Vagina (tissue), 2 donors: ENCODE measurements around the gene NGEF. TPM values are rescaled to one million over a fixed set of nuclear protein-coding genes. Genes with fewer than 3 reads are reported as not detected.

Experiments
- DNase-seq, 2 donors: peaks; one replicate each; pipeline ENCODE4 v3.0.0-alpha.2; 2017; ENCODE audit errors: extremely low spot score in 2 of 2
- H3K27ac ChIP-seq: fragments of 200-600 bp; sonication (generic); one replicate; pipeline ENCODE4 v1.5.1; 2019
- H3K27me3 ChIP-seq: fragments of 200-600 bp; sonication (generic); one replicate; pipeline ENCODE4 v1.5.1; 2019
- H3K36me3 ChIP-seq, 2 donors: fragments of 200-600 bp; sonication (generic); one replicate each; pipeline ENCODE4 v1.5.1; 2017 to 2019
- H3K4me1 ChIP-seq: fragments of 200-600 bp; sonication (generic); one replicate; pipeline ENCODE4 v1.5.1; 2019
- H3K4me3 ChIP-seq, 2 donors: fragments of 200-600 bp; sonication (generic); 1 replicate in 1 of 2; 2 replicates in 1 of 2; pipeline ENCODE4 v1.5.1; 2016 to 2019
- H3K9me3 ChIP-seq: fragments of 200-600 bp; sonication (generic); one replicate; pipeline ENCODE4 v1.5.1; 2019
- CTCF ChIP-seq, 3 experiments: fragments of 450-650 bp in 2 of 3; fragments of 200-600 bp in 1 of 3; sonication (generic) in 1 of 3; IDR thresholded peaks; one replicate each; pipeline ENCODE4 v1.5.1; 2017 to 2019; ENCODE audit warnings: antibody characterized with exemption in 3 of 3, mild to moderate bottlenecking in 2 of 3, moderate library complexity in 2 of 3
- POLR2A ChIP-seq, 2 donors: fragments of 450-650 bp; IDR thresholded peaks; one replicate each; pipeline ENCODE4 v1.6.1; 2017; ENCODE audit warnings: antibody characterized with exemption in 2 of 2, mild to moderate bottlenecking in 2 of 2, moderate library complexity in 2 of 2
- POLR2AphosphoS5 ChIP-seq, 2 donors: sonication (generic); formaldehyde crosslinking; IDR thresholded peaks; one replicate each; pipeline ENCODE4 v1.9.0; 2017; ENCODE audit warnings: antibody characterized with exemption in 2 of 2, mild to moderate bottlenecking in 2 of 2, low read depth in 1 of 2; ENCODE audit not compliant: insufficient read depth in 1 of 2
- intact Hi-C: fragments of 100-400 bp; cut with DNase I; formaldehyde crosslinking; loops from one replicate; pipeline ENCODE4 v1.15.1; 2023
- total RNA-seq: library from RNA; depleted of rRNA; stranded (reverse); fragments of >200 nt; gene quantifications from one replicate; pipeline ENCODE4 v1.2.3, GENCODE V29; 2016

Gene NGEF
- total RNA-seq, 1 donor from 2014 or later = 4.9 TPM

- Histone ChIP-seq H3K9me3 (no peaks in the 10 kb centered on the region), H3K4me1 (peaks cover 8% of the 10 kb centered on the region), H3K4me3 (peak overlapping the region; percentile 39 to 41), H3K27ac (no peak overlapping the region), H3K36me3 (no peaks in the 10 kb centered on the region), H3K27me3 (no peaks in the 10 kb centered on the region)
- DNase-seq = no peak
- TF ChIP-seq POLR2A (IDR thresholded peaks at IDR 0.05) (no peak), POLR2AphosphoS5 (IDR thresholded peaks at IDR 0.05; ENCODE audit: insufficient read depth in 1 of 2, low read depth in 1 of 2) (no peak), CTCF (IDR thresholded peaks at IDR 0.05) (no peak)
- intact Hi-C loops = no loop called here
Observed at GRCh38 chr2:232875256-232876121, 137.6 kb downstream of the NGEF start.

- TF ChIP-seq POLR2A (IDR thresholded peaks at IDR 0.05) = no peak
- no peak for TF ChIP-seq POLR2AphosphoS5 (IDR thresholded peaks at IDR 0.05; ENCODE audit: insufficient read depth in 1 of 2, low read depth in 1 of 2)
- no peak for TF ChIP-seq CTCF (IDR thresholded peaks at IDR 0.05)
- no peaks in the 10 kb centered on the region for H3K9me3 ChIP-seq
Observed at GRCh38 chr2:232874677-232875223, 138.3 kb downstream of the NGEF start.

GRCh38 chr2:232873909-232874641 lies 139.0 kb downstream of the NGEF start:
- Histone ChIP-seq H3K4me3 (no peak overlapping the region), H3K27ac (no peak overlapping the region), H3K9me3 (no peaks in the 10 kb centered on the region), H3K4me1 (peaks cover 8% of the 10 kb centered on the region), H3K27me3 (no peaks in the 10 kb centered on the region), H3K36me3 (no peaks in the 10 kb centered on the region)
- intact Hi-C loops = no loop called here
- no peak for TF ChIP-seq CTCF (IDR thresholded peaks at IDR 0.05)
- TF ChIP-seq POLR2A (IDR thresholded peaks at IDR 0.05) = no peak
- TF ChIP-seq POLR2AphosphoS5 (IDR thresholded peaks at IDR 0.05; ENCODE audit: insufficient read depth in 1 of 2, low read depth in 1 of 2) = no peak
- no peak for DNase-seq

More at GRCh38 chr2:232874677-232875223, 138.3 kb downstream of the NGEF start:
- DNase-seq = no peak
- no peaks in the 10 kb centered on the region for H3K36me3 ChIP-seq
- no peak overlapping the region for H3K27ac ChIP-seq
- H3K27me3 ChIP-seq = no peaks in the 10 kb centered on the region
- peaks cover 8% of the 10 kb centered on the region for H3K4me1 ChIP-seq
- intact Hi-C loops = no loop called here
- no peak overlapping the region for H3K4me3 ChIP-seq

- no peak for TF ChIP-seq CTCF (IDR thresholded peaks at IDR 0.05)
- TF ChIP-seq POLR2AphosphoS5 (IDR thresholded peaks at IDR 0.05; ENCODE audit: insufficient read depth in 1 of 2, low read depth in 1 of 2) = no peak
- no peak for TF ChIP-seq POLR2A (IDR thresholded peaks at IDR 0.05)
- no peaks in the 10 kb centered on the region for H3K36me3 ChIP-seq
- intact Hi-C loops = no loop called here
- no peaks in the 10 kb centered on the region for H3K9me3 ChIP-seq
- H3K27me3 ChIP-seq = no peaks in the 10 kb centered on the region
- peaks cover 8% of the 10 kb centered on the region for H3K4me1 ChIP-seq
- no peak for DNase-seq
- no peak overlapping the region for H3K27ac ChIP-seq
- H3K4me3 ChIP-seq = no peak overlapping the region
Observed at GRCh38 chr2:232873292-232873908, 139.7 kb downstream of the NGEF start.
